SK-N-SH treated with all-trans-retinoic acid at 6 μM for 48 hours (cell line): ENCODE results near the gene CACNB2.

Experiments used
- ATAC-seq: fragments of 200-7000 bp; cut with Tn5 transposase; 3 replicates; pipeline ENCODE4 v1.9.1; 2020; ENCODE audit warnings: mild to moderate bottlenecking, moderate library complexity
- ARNTL ChIP-seq: fragments of 450-650 bp; formaldehyde crosslinking; IDR thresholded peaks from 2 replicates; pipeline ENCODE4 v1.5.0; 2020; ENCODE audit warnings: low read depth, mild to moderate bottlenecking, moderate library complexity, borderline replicate concordance
- BACH2 ChIP-seq: fragments of 250-450 bp; sonication (Bioruptor Pico); IDR thresholded peaks from 2 replicates; pipeline ENCODE4 v1.9.0; 2021; ENCODE audit warnings: mild to moderate bottlenecking, borderline replicate concordance
- CREB5 ChIP-seq: fragments of 250-450 bp; sonication (Bioruptor Pico); IDR thresholded peaks from 2 replicates; pipeline ENCODE4 v1.5.1; 2020; ENCODE audit warnings: low read depth, mild to moderate bottlenecking, moderate library complexity
- CSDC2 ChIP-seq: fragments of 250-450 bp; sonication (Bioruptor Pico); IDR thresholded peaks from 2 replicates; pipeline ENCODE4 v1.5.0; 2020; ENCODE audit warnings: mild to moderate bottlenecking, moderate library complexity
- GLIS3 ChIP-seq: fragments of 250-450 bp; sonication (Bioruptor Pico); IDR thresholded peaks from 2 replicates; pipeline ENCODE4 v1.5.0; 2020; ENCODE audit warnings: mild to moderate bottlenecking, moderate library complexity
- ISL1 ChIP-seq: fragments of 250-450 bp; sonication (Bioruptor Pico); IDR thresholded peaks from 2 replicates; pipeline ENCODE4 v2.1.2; 2022; ENCODE audit warnings: mild to moderate bottlenecking, moderate library complexity
- PATZ1 ChIP-seq: fragments of 250-450 bp; sonication (Bioruptor Pico); IDR thresholded peaks from 2 replicates; pipeline ENCODE4 v1.8.0; 2020; ENCODE audit warnings: mild to moderate bottlenecking, moderate library complexity, borderline replicate concordance
- POU6F1 ChIP-seq: fragments of 250-450 bp; sonication (Bioruptor Pico); IDR thresholded peaks from 2 replicates; pipeline ENCODE4 v1.8.0; 2021; ENCODE audit warnings: low read depth, mild to moderate bottlenecking, moderate library complexity, borderline replicate concordance
- PPARA ChIP-seq: fragments of 250-450 bp; sonication (Bioruptor Pico); IDR thresholded peaks from 2 replicates; pipeline ENCODE4 v1.5.0; 2020; ENCODE audit warnings: mild to moderate bottlenecking, borderline replicate concordance
- RARB ChIP-seq: fragments of 250-450 bp; sonication (Bioruptor Pico); IDR thresholded peaks from 2 replicates; pipeline ENCODE4 v1.8.0; 2021; ENCODE audit warnings: mild to moderate bottlenecking, moderate library complexity
- SNAI2 ChIP-seq: fragments of 250-450 bp; sonication (Bioruptor Pico); IDR thresholded peaks from 2 replicates; pipeline ENCODE4 v1.5.0; 2020; ENCODE audit warnings: mild to moderate bottlenecking, moderate library complexity
- ZC3H10 ChIP-seq: fragments of 250-450 bp; sonication (Bioruptor Pico); IDR thresholded peaks from 2 replicates; pipeline ENCODE4 v1.5.1; 2021; ENCODE audit warnings: mild to moderate bottlenecking, moderate library complexity
- ZFP3 ChIP-seq: fragments of 250-450 bp; sonication (Bioruptor Pico); IDR thresholded peaks from 2 replicates; pipeline ENCODE4 v1.5.0; 2020; ENCODE audit warnings: mild to moderate bottlenecking, moderate library complexity
- ZFP30 ChIP-seq: fragments of 450-650 bp; formaldehyde crosslinking; IDR thresholded peaks from 2 replicates; pipeline ENCODE4 v1.5.0; 2022; ENCODE audit warnings: mild to moderate bottlenecking, moderate library complexity
- ZNF565 ChIP-seq: fragments of 450-650 bp; formaldehyde crosslinking; conservative IDR thresholded peaks from 2 replicates; pipeline ENCODE4 v1.5.0; 2020; ENCODE audit warnings: low read depth, mild to moderate bottlenecking, moderate library complexity
- ZNF70 ChIP-seq: fragments of 450-650 bp; formaldehyde crosslinking; IDR thresholded peaks from 2 replicates; pipeline ENCODE4 v1.5.0; 2020; ENCODE audit warnings: mild to moderate bottlenecking, moderate library complexity
- ZNF8 ChIP-seq: fragments of 450-650 bp; formaldehyde crosslinking; IDR thresholded peaks from 2 replicates; pipeline ENCODE4 v1.5.0; 2020; ENCODE audit warnings: mild to moderate bottlenecking, moderate library complexity
- TF ChIP-seq, protein P1 (sequence below): fragments of 250-450 bp; sonication (Bioruptor Pico); IDR thresholded peaks from 2 replicates; pipeline ENCODE4 v1.5.0; 2020; ENCODE audit warnings: mild to moderate bottlenecking, moderate library complexity

CACNB2 gene

DNA sequence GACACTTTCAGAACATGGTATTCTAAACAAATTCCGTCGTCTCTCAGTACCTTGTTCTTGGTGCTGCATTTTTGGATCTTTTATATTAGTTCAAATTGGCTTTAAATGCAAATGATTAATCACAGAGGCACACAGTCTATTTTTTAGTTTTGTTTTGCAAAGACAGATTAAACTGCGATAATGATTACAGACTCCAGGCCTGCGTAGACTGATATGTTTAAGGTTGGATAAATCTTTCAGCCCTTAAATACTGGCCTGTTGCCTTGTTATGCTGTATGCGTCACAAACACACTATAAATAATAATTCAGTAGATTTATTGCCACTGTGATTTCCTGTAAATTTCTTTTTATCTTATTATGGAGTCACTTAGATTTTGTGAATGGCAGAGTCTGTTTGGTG lies 19.3 kb downstream of the CACNB2 start (continued):
- TF ChIP-seq POU6F1 (CRISPR knock-in tag): peak; percentile 86; the same call in 1 of the 2 replicates
- TF ChIP-seq RARB (CRISPR knock-in tag): peak; percentile 96
- peak; percentile 99 for TF ChIP-seq ZC3H10 (CRISPR knock-in tag)
- TF ChIP-seq BACH2 (CRISPR knock-in tag): no peak
- TF ChIP-seq ISL1: peak; percentile 99
- peak; percentile 65; the same call in 1 of the 2 replicates for TF ChIP-seq SNAI2 (CRISPR knock-in tag)
- TF ChIP-seq ZNF70 (CRISPR knock-in tag): no peak
- TF ChIP-seq ARNTL (CRISPR knock-in tag): no peak; the same call in 1 of the 2 replicates
- TF ChIP-seq ZFP3 (CRISPR knock-in tag): peak; percentile 79
- TF ChIP-seq PPARA (CRISPR knock-in tag): no peak
- TF ChIP-seq, all 23 proteins: peak for 15

- no peak for ATAC-seq
- TF ChIP-seq GLIS3 (CRISPR knock-in tag) (no peak), POU6F1 (CRISPR knock-in tag) (no peak), ZFP30 (CRISPR knock-in tag) (no peak), PPARA (CRISPR knock-in tag) (no peak)
Observed at GRCh38 chr10:18162021-18162627, 21.9 kb downstream of the CACNB2 start.

DNA sequence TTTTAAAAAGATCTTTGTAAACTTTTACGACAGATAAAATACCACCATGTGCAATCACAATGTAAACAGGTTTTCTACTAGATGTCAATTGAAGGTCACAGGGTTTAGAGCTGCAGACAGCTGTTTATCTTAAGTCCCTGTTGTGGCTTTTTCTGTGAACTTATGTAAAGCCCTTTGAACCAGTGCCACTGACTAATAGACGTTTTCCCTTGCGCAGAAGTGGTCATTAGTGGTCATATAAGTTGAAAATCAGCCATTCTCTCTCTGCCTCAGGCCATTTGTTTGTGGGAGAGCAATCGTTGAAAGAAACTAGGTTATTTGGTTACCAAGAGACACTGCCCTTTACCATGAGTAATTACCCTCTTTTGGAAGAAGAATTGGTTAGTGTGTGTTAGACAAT lies 23.9 kb downstream of the CACNB2 start:
- TF ChIP-seq ZC3H10 (CRISPR knock-in tag) (no peak), ZNF565 (CRISPR knock-in tag) (no peak), ZNF8 (CRISPR knock-in tag) (no peak), CSDC2 (CRISPR knock-in tag) (no peak), CREB5 (CRISPR knock-in tag) (no peak), ZNF70 (CRISPR knock-in tag) (no peak), PATZ1 (CRISPR knock-in tag) (no peak), GLIS3 (CRISPR knock-in tag) (no peak), ARNTL (CRISPR knock-in tag) (no peak), BACH2 (CRISPR knock-in tag) (no peak), RARB (CRISPR knock-in tag) (no peak), ZFP3 (CRISPR knock-in tag) (no peak)
- TF ChIP-seq, protein P1, sequence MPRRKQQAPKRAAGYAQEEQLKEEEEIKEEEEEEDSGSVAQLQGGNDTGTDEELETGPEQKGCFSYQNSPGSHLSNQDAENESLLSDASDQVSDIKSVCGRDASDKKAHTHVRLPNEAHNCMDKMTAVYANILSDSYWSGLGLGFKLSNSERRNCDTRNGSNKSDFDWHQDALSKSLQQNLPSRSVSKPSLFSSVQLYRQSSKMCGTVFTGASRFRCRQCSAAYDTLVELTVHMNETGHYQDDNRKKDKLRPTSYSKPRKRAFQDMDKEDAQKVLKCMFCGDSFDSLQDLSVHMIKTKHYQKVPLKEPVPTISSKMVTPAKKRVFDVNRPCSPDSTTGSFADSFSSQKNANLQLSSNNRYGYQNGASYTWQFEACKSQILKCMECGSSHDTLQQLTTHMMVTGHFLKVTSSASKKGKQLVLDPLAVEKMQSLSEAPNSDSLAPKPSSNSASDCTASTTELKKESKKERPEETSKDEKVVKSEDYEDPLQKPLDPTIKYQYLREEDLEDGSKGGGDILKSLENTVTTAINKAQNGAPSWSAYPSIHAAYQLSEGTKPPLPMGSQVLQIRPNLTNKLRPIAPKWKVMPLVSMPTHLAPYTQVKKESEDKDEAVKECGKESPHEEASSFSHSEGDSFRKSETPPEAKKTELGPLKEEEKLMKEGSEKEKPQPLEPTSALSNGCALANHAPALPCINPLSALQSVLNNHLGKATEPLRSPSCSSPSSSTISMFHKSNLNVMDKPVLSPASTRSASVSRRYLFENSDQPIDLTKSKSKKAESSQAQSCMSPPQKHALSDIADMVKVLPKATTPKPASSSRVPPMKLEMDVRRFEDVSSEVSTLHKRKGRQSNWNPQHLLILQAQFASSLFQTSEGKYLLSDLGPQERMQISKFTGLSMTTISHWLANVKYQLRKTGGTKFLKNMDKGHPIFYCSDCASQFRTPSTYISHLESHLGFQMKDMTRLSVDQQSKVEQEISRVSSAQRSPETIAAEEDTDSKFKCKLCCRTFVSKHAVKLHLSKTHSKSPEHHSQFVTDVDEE: no peak
- no peak for ATAC-seq
